ENCODE results near the gene SPAG7.
"Not testable (repeated sequence)": the region's sequence is repeated elsewhere in the genome, so short reads cannot be mapped to it uniquely, and the experiment has no call there.

Gene SPAG7

DNA sequence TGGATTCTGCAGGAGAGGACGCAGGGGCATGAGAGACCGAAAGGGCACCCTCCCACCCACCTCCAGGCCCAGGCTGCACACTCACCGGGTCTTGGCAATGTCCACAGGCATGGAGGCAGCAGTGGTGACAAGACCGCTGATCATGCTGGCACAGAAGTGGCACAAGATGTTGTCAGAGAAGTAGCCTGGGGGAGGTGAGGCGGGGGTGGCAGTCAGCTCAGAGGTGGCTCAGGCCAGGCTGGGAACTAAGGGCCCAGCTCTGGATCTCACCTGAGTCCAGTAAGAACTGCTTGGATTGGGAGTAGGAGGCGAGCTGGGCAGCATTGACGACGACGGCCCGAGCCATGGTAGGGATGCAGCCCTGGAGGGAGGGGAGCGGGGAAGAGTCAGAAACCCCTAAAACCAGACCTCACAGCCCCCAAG lies 29.5 kb downstream of the SPAG7 start:
- DNase-seq (ENCODE audit: low read depth) = no peak

DNA sequence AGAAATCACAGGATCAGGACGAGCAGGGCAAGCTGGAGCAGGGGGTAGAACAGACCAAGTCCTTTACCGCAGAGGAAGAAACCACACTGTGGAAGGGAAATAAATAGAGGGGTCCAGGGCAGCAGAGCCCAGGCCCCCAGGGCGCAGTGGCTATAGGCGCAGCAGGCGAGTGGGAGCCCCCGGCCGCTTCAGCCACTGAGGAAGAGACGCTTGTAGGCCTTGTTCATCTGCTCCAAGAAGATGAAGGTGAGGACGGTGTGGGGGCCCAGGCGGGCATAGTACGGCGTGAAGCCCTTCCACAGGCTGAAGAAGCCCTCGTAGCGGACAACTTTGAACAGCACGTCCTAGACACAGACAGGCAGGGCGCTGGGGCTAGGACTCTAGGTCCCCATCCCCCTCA lies 30.1 kb downstream of the SPAG7 start:
- DNase-seq (ENCODE audit: low read depth) = no peak

DNA sequence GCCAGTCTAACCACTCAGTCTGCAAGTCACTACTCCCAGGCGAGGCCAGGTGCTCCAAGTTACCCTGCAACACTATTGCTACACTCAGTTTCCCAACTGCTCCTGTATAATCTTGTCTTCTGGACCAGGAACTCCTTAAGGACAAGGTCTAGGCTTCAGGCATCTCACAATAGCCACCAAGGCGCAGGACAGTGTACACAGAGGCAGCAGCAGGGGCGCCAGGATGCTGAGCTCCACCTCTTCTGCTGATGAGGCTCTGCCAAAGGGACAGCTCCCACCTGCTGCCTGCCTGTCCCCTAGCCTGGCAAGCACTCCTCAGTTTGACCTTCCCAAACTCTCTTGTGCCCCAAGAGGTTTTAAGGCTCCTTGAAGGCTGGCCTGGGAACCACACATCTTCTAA lies 31.2 kb downstream of the SPAG7 start:
- DNase-seq (ENCODE audit: low read depth) = no peak

DNA sequence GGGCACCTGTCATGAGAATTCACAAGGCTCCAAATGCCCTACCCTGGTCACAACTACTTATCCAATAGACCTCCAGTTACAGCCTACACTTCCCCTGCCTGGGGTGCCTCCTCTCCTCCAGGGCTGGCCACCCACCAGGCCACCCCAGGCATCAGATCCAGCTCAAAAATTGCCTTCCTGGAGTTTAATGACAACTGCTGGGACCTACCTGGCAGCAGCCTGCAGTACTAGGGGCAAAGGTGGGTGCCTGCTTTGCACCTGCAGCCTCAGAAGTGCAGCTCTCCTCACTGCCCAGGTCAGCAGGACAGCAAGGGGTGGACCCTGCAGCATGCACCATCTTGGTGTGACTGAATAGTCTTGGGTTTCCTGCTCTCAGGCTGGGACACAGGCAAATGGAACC lies 32.0 kb downstream of the SPAG7 start:
- DNase-seq (ENCODE audit: low read depth) = no peak

DNA sequence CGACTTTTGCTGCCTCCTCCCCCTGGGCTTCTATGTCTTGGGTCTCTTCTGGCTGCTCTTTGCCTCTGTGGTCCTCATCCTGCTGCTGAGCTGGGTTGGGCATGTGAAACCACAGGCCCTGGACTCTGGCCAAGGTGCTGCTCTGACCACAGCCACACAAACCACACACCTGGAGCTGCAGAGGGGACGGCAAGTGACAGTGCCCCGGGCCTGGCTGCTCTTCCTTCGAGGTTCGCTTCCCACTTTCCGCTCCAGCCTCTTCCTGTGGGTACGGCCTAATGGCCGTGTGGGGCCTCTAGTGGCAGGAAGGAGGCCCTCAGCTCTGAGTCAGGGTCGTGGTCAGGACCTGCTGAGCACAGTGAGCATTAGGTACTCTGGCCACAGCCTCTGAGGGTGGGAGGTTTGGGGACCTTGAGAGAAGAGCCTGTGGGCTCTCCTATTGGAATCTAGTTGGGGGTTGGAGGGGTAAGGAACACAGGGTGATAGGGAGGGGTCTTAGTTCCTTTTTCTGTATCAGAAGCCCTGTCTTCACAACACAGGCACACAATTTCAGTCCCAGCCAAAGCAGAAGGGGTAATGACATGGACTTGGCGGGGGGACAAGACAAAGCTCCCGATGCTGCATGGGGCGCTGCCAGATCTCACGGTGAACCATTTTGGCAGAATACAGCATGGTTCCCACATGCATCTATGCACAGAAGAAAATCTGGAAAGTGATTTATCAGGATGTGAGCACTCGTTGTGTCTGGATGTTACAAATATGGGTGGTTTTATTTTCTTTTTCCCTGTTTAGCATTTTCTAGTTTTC lies 33.2 kb downstream of the SPAG7 start:
- DNase-seq (ENCODE audit: low read depth) = no peak

DNA sequence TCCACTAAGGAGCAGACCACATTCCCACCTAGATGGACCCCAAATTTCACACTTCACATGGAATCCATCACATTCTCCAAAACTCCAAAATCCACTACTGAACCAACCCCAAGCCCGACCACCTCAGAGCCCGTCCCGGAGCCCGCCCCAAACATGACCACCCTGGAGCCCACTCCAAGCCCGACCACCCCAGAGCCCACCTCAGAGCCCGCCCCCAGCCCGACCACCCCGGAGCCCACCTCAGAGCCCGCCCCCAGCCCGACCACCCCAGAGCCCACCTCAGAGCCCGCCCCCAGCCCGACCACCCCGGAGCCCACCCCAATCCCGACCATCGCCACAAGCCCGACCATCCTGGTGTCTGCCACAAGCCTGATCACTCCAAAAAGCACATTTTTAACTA lies 34.0 kb downstream of the SPAG7 start:
- no peak for DNase-seq (ENCODE audit: low read depth)

DNA sequence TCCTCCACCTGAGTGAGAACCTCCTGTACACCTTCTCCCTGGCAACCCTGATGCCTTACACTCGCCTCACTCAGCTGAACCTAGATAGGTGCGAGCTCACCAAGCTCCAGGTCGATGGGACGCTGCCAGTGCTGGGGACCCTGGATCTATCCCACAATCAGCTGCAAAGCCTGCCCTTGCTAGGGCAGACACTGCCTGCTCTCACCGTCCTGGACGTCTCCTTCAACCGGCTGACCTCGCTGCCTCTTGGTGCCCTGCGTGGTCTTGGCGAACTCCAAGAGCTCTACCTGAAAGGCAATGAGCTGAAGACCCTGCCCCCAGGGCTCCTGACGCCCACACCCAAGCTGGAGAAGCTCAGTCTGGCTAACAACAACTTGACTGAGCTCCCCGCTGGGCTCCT lies 34.9 kb downstream of the SPAG7 start:
- no peak for DNase-seq (ENCODE audit: low read depth)

DNA sequence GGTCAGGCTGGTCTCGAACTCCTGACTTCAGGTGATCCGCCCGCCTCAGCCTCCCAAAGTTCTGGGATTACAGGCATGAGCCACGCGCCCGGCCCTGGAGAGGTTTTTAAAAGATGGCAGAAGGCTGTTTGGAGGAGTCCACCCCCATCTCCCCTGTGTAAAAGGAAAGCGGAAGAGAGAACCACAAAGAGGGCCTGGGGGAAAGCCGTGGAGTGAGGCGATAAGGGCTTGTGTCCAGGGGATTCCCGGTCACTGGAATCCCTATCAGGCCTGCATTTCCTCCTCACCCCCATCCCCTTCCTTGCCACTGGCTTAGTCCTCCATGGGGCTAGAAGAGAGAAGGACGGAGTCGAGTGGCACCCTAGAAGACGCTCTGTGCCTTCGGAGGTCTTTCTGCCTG lies 35.7 kb downstream of the SPAG7 start, which contains the start of gene GP1BA:
TSS of gene GP1BA (plus strand) at position 315 of the 400 bp plus-strand sequence. CDS start 328 bp downstream, outside the sequence.
- no peak for DNase-seq (ENCODE audit: low read depth)

DNA sequence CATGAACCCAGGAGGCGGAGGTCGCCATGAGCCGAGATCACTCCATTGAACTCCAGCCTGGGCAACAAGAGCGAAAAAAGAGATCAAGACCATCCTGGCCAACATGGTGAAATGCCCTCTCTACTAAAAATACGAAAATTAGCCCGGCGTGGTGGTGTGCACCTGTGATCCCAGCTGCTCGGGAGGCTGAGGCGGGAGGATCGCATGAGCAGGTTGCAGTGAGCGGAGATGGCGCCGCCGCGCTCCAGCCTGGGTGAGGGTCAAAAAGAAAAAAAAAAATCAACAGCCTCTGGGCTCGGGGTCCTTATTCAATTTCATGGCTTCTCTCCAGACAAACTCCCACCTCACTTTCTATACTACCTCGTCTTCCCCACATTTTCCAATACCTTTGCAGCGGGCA lies 38.7 kb downstream of the SPAG7 start:
- DNase-seq (ENCODE audit: low read depth) = no peak

DNA sequence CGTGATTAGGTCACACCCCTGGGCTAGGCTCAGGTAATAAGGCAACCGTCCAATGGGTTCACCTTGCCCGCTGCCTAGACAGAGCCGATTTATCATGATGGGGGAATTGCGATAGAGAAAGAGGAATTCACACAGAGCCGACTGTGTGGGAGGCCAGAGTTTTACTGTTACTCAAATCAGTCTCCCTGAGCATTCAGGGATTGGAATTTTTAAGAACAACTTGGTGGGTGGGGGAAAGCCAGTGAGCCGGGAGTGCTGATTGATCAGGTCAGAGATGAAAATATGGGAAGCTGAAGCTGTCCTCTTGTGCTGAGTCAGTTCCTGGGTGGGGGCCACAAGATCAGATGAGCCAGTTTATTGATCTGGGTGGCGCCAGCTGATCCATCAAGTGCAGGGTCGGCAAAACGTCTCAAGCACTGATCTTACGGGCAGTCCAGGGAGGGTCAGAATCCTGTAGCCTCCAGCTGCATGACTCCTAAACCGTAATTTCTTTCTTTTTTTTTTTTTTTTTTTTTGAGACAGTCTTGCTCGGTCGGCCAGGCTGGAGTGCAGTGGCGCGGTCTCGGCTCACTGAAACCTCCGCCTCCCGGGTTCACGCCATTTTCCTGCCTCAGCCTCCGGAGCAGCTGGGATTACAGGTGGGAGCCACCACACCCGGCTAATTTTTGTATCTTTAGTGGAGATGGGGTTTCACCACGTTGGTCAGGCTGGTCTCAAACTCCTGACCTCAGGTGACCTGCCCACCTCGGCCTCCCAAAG lies 40.9 kb downstream of the SPAG7 start:
- DNase-seq (ENCODE audit: low read depth) = not testable (repeated sequence)

DNA sequence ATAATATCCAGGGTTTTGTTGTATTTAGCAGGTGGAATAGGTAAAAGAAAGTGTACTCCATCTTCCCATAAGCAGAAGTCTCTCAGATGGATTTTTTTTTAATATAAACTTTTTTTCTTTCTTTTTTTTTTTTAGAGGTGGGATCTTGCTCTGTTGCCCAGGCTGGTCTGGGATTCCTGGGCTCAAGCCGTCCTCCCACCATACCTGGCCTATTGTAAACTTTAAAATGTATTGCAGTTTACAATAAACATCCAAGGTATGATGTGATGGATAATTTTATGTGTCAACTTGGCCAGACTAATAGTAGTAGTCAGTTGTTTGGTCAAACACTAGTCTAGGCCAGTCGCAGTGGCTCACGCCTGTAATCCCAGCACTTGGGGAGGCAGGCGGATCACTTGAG lies 46.3 kb downstream of the SPAG7 start:
- no peak for DNase-seq (ENCODE audit: low read depth)

DNA sequence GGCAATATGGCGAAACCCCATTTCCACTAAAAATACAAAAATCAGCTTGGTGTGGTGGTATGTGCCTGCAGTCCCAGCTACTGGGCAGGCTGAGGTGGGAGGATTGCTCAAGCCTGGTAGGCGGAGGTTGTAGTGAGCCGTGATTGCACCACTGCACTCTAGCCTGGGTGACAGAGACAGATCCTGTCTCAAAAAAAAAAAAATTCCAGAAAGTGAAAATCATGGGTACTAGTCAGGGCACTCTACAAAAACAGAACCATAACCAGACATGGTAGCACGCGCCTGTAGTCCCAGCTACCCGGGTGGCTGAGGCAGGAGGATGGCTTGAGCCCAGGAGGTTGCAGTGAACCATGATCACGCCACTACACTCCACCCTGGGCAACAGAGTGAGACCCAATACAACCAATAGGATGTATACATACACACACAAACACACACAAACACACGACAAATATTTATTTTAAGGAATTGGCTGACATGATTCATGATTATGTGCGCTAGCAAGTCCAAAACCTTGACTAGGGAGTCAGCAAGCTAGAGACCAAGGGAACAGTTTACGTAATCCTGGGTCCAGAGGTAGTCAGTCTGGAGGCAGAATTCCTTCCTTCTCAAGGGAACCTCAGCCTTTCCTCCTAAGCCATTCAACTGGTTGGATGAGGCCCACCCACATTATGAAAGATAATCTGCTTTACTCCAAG lies 47.1 kb downstream of the SPAG7 start:
- DNase-seq (ENCODE audit: low read depth) = no peak

DNA sequence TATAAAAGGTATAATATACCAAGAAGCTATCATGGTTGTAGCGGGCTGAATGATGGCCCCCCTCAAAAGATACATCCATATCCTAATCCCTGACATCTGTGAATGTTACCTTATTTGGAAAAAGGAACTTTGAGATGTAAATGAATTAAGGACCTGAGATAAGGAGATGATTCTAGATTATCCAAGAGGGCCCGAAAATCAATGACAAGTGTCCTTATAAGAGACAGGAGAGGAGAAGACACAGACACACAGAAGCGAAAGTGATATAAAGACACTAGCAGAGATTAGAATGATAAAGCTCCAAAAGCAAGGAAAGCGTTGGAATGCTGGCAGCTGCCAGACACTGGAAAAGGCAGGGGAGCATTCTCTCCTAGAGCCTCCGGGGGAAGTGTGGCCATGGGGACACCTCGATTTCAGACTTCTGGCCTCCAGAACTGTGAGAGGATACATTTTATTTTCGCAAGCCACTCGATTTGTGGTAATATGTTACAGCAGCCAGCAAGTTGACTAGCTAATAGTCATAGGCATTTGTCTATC lies 48.0 kb downstream of the SPAG7 start:
- DNase-seq (ENCODE audit: low read depth) = no peak

DNA sequence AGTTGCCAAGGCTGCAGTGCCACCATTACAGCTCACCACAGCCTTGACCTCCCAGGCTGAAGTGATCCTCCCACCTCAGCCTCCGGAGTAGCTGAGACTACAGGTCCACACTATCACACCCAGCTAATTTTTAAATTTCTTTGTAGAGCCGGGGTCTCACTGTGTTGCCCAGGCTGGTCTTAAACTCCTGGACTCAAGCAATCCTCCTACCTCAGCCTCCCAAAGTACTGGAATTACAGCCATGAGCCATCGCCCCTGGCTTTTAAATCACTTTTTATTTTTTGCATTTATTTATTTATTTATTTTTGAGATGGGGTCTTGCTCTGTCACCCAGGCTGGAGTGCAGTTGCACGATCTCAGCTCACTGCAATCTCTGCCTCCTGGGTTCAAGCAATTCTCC lies 53.1 kb downstream of the SPAG7 start:
- DNase-seq (ENCODE audit: low read depth) = not testable (repeated sequence)

DNA sequence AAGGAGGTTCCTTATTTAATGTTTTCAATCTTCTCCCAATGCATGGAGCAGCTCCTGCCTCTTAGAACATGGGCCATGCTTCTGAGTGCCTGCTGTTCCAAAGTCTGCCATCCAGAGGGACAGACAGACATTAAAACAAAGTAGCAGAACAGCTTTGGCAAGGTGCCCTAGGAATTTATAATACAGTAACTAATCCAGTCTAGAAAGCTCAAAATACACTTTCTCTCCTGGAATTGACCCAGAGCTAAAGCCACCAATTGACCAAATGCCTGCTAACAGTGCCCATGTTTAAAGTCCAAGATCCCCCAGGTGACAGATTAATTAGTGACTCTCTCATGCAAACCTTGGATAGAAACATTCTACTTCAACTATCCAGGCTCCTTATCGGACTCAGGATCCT lies 53.6 kb downstream of the SPAG7 start:
- no peak for DNase-seq (ENCODE audit: low read depth)
